BJ (cell line): ENCODE measurements around the gene ICA1. TPM values are rescaled to one million over a fixed set of nuclear protein-coding genes. Genes with fewer than 3 reads are reported as not detected.

Experiments used
- CTCF ChIA-PET: fragments of 350-600 bp; formaldehyde crosslinking; extraction: SDS; loops from one replicate; lab custom pipeline; 2021; ENCODE audit warnings: antibody characterized with exemption, inconsistent platforms; lab: Yijun Ruan, JAX
- POLR2A ChIA-PET: fragments of 300-600 bp; sonication (Branson Sonifier 250); formaldehyde crosslinking; extraction: SDS; loops from one replicate; lab custom pipeline; 2021; ENCODE audit warnings: antibody characterized with exemption; lab: Charles Lee
- DNase-seq: peaks from one replicate; pipeline ENCODE4 v3.0.0-alpha.2; 2011; ENCODE audit warnings: low read depth
- H3K27me3 ChIP-seq: 2 replicates; pipeline ENCODE4 v1.6.0; 2011; ENCODE audit warnings: low read length; ENCODE audit not compliant: control insufficient read depth, insufficient read depth
- H3K36me3 ChIP-seq: 2 replicates; pipeline ENCODE4 v1.5.1; 2011; ENCODE audit warnings: low read length; ENCODE audit not compliant: control insufficient read depth, insufficient read depth
- H3K4me3 ChIP-seq: 2 replicates; pipeline ENCODE4 v1.5.1; 2011; ENCODE audit warnings: low read depth, mild to moderate bottlenecking, control low read depth, low read length
- polyA plus RNA-seq: library from polyadenylated mRNA; depleted of rRNA; stranded (reverse); fragments of >200 nt; gene quantifications from 2 replicates; pipeline ENCODE4 v1.2.3, GENCODE V29; 2011
- TF ChIP-seq, protein P1 (sequence below): IDR thresholded peaks from 2 replicates; pipeline ENCODE4 v1.5.1; 2011; ENCODE audit warnings: low read depth, mild to moderate bottlenecking, control low read depth, inconsistent platforms, low read length, moderate library complexity; ENCODE audit not compliant: insufficient read depth

The ICA1 gene
- polyA plus RNA-seq, 1 experiment = 0.15 TPM

GRCh38 chr7:8134089-8134733, 127.8 kb downstream of the ICA1 start:
- POLR2A ChIA-PET = no interaction called here

GRCh38 chr7:8133188-8133848, 128.6 kb downstream of the ICA1 start:
- H3K4me3 ChIP-seq = no peak overlapping the region
- H3K27me3 ChIP-seq = 0 out of 2 replicates have a peak, but pooled peaks cover 2% of the 10 kb centered on the region
- no peak for DNase-seq
- H3K36me3 ChIP-seq = no peaks in the 10 kb centered on the region
- CTCF ChIA-PET = interaction anchor here (1.0 kb wide), 1 partner anchor 17 kb away, joined by 3 read pairs; no protein-coding TSS in a partner anchor
- POLR2A ChIA-PET = no interaction called here
- TF ChIP-seq, protein P1, sequence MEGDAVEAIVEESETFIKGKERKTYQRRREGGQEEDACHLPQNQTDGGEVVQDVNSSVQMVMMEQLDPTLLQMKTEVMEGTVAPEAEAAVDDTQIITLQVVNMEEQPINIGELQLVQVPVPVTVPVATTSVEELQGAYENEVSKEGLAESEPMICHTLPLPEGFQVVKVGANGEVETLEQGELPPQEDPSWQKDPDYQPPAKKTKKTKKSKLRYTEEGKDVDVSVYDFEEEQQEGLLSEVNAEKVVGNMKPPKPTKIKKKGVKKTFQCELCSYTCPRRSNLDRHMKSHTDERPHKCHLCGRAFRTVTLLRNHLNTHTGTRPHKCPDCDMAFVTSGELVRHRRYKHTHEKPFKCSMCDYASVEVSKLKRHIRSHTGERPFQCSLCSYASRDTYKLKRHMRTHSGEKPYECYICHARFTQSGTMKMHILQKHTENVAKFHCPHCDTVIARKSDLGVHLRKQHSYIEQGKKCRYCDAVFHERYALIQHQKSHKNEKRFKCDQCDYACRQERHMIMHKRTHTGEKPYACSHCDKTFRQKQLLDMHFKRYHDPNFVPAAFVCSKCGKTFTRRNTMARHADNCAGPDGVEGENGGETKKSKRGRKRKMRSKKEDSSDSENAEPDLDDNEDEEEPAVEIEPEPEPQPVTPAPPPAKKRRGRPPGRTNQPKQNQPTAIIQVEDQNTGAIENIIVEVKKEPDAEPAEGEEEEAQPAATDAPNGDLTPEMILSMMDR = no peak

More at GRCh38 chr7:8134089-8134733, 127.8 kb downstream of the ICA1 start:
- DNase-seq = no peak
- H3K36me3 ChIP-seq = no peaks in the 10 kb centered on the region
- TF ChIP-seq, protein P1 = no peak
- H3K4me3 ChIP-seq = no peak overlapping the region
- CTCF ChIA-PET = interaction anchor here (1.0 kb wide), 1 partner anchor 18 kb away, joined by 3 read pairs; no protein-coding TSS in a partner anchor
- H3K27me3 ChIP-seq = 0 out of 2 replicates have a peak, but pooled peaks cover 2% of the 10 kb centered on the region

- Histone ChIP-seq H3K27me3 (0 out of 2 replicates have a peak, but pooled peaks cover 2% of the 10 kb centered on the region), H3K36me3 (no peaks in the 10 kb centered on the region), H3K4me3 (no peak overlapping the region)
- POLR2A ChIA-PET = no interaction called here
- no peak for DNase-seq
- CTCF ChIA-PET = no interaction called here
- TF ChIP-seq, protein P1 = no peak
Observed at GRCh38 chr7:8131694-8132605, 130.0 kb downstream of the ICA1 start.

DNA sequence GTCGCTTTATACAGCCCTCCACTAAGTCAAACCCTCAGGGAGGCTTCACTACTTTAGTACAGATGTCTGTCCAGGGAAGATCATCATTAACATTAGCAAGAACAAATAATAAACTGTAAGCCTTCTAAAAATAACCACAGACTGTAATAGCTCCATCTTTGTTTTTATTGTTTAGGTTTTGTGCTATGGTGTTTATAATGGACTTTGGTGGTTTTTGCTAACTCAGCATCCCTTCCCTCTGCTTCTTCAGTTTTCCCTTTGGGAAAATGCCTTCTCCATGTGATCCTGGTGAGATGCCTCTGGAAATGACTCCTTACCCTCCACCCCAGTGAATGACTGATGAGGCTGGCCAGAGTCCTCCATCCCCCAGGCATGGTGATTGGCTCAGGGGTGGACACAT, 131.3 kb downstream of the ICA1 start:
- ChIA-PET CTCF (no interaction called here), POLR2A (no interaction called here)
- Histone ChIP-seq H3K36me3 (no peaks in the 10 kb centered on the region), H3K4me3 (no peak overlapping the region), H3K27me3 (0 out of 2 replicates have a peak, but pooled peaks cover 2% of the 10 kb centered on the region)
- DNase-seq = no peak
- TF ChIP-seq, protein P1 = no peak
